BLaER1 treated with 17β-estradiol and CSF1 and Interleukin-3, amounts not matched to agents 10 nM and 100 nM (cell line): ENCODE measurements around the gene ANKRD28.
"Not testable (repeated sequence)": the region's sequence is repeated elsewhere in the genome, so short reads cannot be mapped to it uniquely, and the experiment has no call there.

Experiments used
- H3K27ac ChIP-seq, 11 experiments: shearing (Covaris generic); formaldehyde crosslinking; 2 replicates each; pipeline ENCODE4 v1.8.1; 2022
- H3K27me3 ChIP-seq, 11 experiments: shearing (Covaris generic); formaldehyde crosslinking; 2 replicates each; pipeline ENCODE4 v1.8.1; 2022
- H3K36me3 ChIP-seq, 11 experiments: shearing (Covaris generic); formaldehyde crosslinking; 2 replicates each; pipeline ENCODE4 v1.8.1; 2022
- H3K4me1 ChIP-seq, 10 experiments: shearing (Covaris generic); formaldehyde crosslinking; 2 replicates each; pipeline ENCODE4 v1.8.1; 2022
- H3K4me2 ChIP-seq, 11 experiments: shearing (Covaris generic); formaldehyde crosslinking; 2 replicates each; pipeline ENCODE4 v1.8.1; 2022
- H3K4me3 ChIP-seq, 10 experiments: shearing (Covaris generic); formaldehyde crosslinking; 2 replicates each; pipeline ENCODE4 v1.8.1; 2022
- H3K9ac ChIP-seq, 11 experiments: shearing (Covaris generic); formaldehyde crosslinking; 2 replicates each; pipeline ENCODE4 v1.8.1; 2022
- H3K9me3 ChIP-seq, 11 experiments: shearing (Covaris generic); formaldehyde crosslinking; replicated peaks in 1 of 11; 2 replicates each; pipeline ENCODE4 v1.8.1; 2022
- H4K20me1 ChIP-seq, 11 experiments: shearing (Covaris generic); formaldehyde crosslinking; 2 replicates each; pipeline ENCODE4 v1.8.1; 2022
- Cebpa-rat ChIP-seq, 11 experiments: shearing (Covaris generic); IDR thresholded peaks; 2 replicates each; pipeline ENCODE4 v1.8.1; 2022

The ANKRD28 gene

DNA sequence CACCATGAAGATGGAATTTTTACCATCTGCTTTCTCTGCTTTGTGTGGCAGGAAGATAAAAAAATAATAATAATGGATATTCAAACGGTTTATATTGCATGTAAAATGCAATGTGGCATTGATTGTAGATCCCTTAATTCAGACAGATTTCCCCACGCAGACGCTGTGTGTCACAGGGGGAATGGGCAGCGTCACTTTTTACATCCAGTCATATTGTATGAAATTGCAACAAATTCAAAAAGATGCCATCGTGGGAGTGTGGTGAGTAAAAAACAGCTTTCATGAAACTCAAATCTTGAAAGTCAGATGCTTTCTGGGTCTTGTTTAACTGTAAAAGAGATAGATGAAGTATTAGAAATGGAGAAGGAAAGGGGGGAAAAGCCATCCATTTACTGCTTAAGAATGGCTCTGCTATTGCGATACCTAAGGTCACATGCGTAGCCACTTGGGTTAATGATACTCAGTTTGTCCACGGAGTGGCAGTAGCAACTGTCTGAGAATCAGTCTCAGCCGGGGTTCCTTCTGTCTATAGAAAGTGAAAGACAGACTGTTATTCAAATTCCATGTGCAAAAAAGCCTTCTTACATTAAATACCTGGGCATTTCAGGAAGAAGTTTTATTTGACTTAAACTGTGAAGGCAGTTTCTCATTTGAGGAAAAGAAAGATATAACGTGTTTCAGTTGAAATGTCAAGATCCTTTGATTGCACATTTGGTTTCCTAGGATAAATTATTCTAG is 167.8 kb downstream of the ANKRD28 start:
- Histone ChIP-seq H3K27ac (0 out of 22 replicates have a peak overlapping the region, but pooled peaks of 3 of the 11 experiments have one; percentile 3 to 8 (median 7)), H3K9ac (no peak overlapping the region), H4K20me1 (no peaks in the 10 kb centered on the region), H3K4me2 (peak overlapping the region; percentile 6 to 68 (median 35); a peak in 17 of 22 replicates), H3K27me3 (no peaks in the 10 kb centered on the region), H3K9me3 (peaks cover 0 to 3% (median 0%) of the 10 kb centered on the region in 11 experiments; a peak in 1 of 22 replicates), H3K4me1 (peaks cover 6 to 32% (median 16%) of the 10 kb centered on the region in 10 experiments; a peak in 19 of 20 replicates), H3K4me3 (no peak overlapping the region; a peak in 1 of 20 replicates), H3K36me3 (no peaks in the 10 kb centered on the region)
- no peak for TF ChIP-seq Cebpa-rat (IDR thresholded peaks at IDR 0.05)

- H3K9ac ChIP-seq: no peak overlapping the region
- no peaks in the 10 kb centered on the region for H4K20me1 ChIP-seq
- no peak for TF ChIP-seq Cebpa-rat (IDR thresholded peaks at IDR 0.05)
- H3K4me2 ChIP-seq: no peak overlapping the region
- H3K9me3 ChIP-seq: peaks cover 0 to 13% (median 6%) of the 10 kb centered on the region in 11 experiments; a peak in 9 of 22 replicates
- H3K4me1 ChIP-seq: peaks cover 6 to 24% (median 17%) of the 10 kb centered on the region in 10 experiments; a peak in 19 of 20 replicates
- H3K4me3 ChIP-seq: no peak overlapping the region
- no peaks in the 10 kb centered on the region for H3K36me3 ChIP-seq
- H3K27me3 ChIP-seq: no peaks in the 10 kb centered on the region
- no peak overlapping the region for H3K27ac ChIP-seq
These were observed 168.8 kb downstream of the ANKRD28 start for GRCh38 chr3:15628967-15629366.

DNA sequence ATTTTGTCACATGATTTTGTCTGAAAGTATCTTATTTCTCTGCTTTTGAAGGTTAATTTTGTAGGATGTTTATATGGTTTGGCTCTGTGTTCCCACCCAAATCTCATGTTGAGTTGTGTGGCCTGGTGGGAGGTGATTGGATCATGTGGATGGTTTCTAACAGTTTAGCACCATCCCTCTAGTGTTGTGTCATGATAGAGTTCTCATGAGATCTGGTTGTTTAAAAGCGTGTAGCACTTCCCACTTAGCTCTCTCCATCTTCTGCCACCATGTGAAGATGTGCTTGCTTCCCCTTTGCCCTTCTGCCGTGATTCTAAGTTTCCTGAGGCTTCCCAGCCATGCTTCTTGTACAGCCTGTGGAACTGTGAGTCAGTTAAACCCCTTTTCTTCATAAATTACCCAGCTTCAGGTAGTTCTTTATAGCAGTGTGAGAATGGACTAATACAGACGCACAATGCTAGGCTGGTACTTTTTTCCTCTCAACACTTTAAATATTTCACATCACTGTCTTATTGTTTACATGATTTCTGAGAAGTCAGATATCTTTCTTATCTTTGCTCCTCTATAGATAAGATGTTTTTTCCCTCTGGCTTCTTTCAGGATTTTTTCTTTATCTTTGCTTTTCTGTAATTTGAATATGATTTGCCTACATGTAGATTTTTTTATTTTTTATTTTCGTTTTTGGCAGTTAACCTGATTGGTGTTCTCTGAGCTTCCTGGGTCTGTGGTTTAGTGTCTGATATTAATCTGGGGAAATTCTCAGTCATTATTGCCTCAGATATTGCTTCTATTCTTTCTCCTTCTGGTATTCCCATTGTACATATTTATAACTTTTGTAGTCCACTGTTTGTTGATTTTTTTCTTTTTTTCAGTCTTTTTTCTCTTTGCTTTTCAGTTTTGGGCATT is 174.0 kb downstream of the ANKRD28 start:
- TF ChIP-seq Cebpa-rat (IDR thresholded peaks at IDR 0.05): no peak
- Histone ChIP-seq H3K27me3 (no peaks in the 10 kb centered on the region), H3K4me1 (peaks cover 0 to 7% (median 0%) of the 10 kb centered on the region in 10 experiments; a peak in 3 of 20 replicates)

GRCh38 chr3:15619659-15620464 is 177.9 kb downstream of the ANKRD28 start:
- H4K20me1 ChIP-seq, H3K27ac ChIP-seq, H3K4me3 ChIP-seq, H3K4me2 ChIP-seq, H3K27me3 ChIP-seq, H3K9ac ChIP-seq, H3K4me1 ChIP-seq: not testable (repeated sequence)
- Histone ChIP-seq H3K36me3 (peaks cover 0 to 25% (median 6%) of the 10 kb centered on the region in 11 experiments; a peak in 7 of 22 replicates), H3K9me3 (peaks cover 43 to 74% (median 61%) of the 10 kb centered on the region in 11 experiments)

More for the DNA sequence above, 174.0 kb downstream of the ANKRD28 start:
- H3K36me3 ChIP-seq: peaks cover 0 to 24% (median 6%) of the 10 kb centered on the region in 11 experiments; a peak in 7 of 22 replicates
- no peak overlapping the region for H3K27ac ChIP-seq
- no peaks in the 10 kb centered on the region for H4K20me1 ChIP-seq
- no peak overlapping the region for H3K4me3 ChIP-seq
- H3K9me3 ChIP-seq: peaks cover 42 to 63% (median 52%) of the 10 kb centered on the region in 11 experiments
- H3K4me2 ChIP-seq: no peak overlapping the region
- H3K9ac ChIP-seq: no peak overlapping the region
